ENCODE data around the gene MGAT5.

MGAT5 gene

DNA sequence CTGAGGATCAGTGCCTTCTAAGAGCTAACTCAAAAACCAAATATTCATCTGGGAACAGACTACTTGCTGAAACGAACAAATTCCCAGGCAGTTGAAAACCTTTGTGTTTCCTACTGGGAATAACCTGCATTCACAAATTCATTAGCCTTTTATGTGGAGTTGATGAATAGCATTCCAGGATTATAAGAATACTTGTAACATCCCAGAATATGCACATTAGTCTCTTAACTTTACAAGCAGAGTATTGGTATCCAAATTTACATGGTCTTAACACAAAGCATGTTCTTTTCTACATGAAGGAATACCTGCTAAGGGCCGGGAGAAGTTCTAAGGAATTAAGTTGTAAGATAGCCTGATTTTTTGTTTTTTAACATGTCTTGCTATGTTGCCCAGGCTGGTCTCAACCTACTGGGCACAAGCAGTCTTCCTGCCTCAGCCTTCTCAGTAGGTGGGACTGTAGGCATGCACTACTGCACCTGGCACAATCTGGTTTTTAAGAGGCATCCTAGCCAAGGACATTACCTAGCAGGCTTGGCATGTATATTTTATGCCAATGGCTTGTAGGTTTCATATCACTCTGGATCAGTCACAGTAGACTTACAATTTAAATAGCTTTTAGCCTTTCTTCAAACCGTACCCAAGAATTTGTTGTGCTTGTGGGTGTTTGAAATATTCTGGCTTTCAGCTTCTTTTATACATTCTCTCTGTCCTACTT lies 50.7 kb downstream of the MGAT5 start:
- Histone ChIP-seq H2AFZ (ENCODE audit: low read length) (no peak overlapping the region), H3K27ac (ENCODE audit: low read depth, low read length, poor library complexity, severe bottlenecking) (peak overlapping the region; percentile 20), H3K4me1 (ENCODE audit: insufficient read depth, low read length, severe bottlenecking) (peaks cover 45% of the 10 kb centered on the region), H3K36me3 (ENCODE audit: insufficient read depth, low read length) (peaks cover 51% of the 10 kb centered on the region), H3K79me2 (ENCODE audit: insufficient read depth, low read length) (peaks cover 47% of the 10 kb centered on the region; the same call in 1 of the 2 replicates), H3K9ac (ENCODE audit: low read length) (no peak overlapping the region), H3K4me3 (ENCODE audit: low read depth, low read length, poor library complexity, severe bottlenecking) (no peak overlapping the region), H3K4me2 (ENCODE audit: low read length) (no peak overlapping the region), H3K27me3 (ENCODE audit: insufficient read depth, low read length) (no peaks in the 10 kb centered on the region), H3K9me2 (ENCODE audit: low read depth, low read length) (no peaks in the 10 kb centered on the region), H3K9me3 (ENCODE audit: low read length) (0 out of 2 replicates have a peak, but pooled peaks cover 2% of the 10 kb centered on the region), H3F3A (ENCODE audit: insufficient read depth, low read length) (no peaks in the 10 kb centered on the region), H4K20me1 (ENCODE audit: insufficient read depth, low read length) (no peaks in the 10 kb centered on the region)
- TF ChIP-seq, protein P1, sequence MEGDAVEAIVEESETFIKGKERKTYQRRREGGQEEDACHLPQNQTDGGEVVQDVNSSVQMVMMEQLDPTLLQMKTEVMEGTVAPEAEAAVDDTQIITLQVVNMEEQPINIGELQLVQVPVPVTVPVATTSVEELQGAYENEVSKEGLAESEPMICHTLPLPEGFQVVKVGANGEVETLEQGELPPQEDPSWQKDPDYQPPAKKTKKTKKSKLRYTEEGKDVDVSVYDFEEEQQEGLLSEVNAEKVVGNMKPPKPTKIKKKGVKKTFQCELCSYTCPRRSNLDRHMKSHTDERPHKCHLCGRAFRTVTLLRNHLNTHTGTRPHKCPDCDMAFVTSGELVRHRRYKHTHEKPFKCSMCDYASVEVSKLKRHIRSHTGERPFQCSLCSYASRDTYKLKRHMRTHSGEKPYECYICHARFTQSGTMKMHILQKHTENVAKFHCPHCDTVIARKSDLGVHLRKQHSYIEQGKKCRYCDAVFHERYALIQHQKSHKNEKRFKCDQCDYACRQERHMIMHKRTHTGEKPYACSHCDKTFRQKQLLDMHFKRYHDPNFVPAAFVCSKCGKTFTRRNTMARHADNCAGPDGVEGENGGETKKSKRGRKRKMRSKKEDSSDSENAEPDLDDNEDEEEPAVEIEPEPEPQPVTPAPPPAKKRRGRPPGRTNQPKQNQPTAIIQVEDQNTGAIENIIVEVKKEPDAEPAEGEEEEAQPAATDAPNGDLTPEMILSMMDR (IDR thresholded peaks at IDR 0.05; ENCODE audit: low read length): no peak
- TF ChIP-seq EZH2 (IDR thresholded peaks at IDR 0.05; ENCODE audit: borderline replicate concordance, low read length): no peak

DNA sequence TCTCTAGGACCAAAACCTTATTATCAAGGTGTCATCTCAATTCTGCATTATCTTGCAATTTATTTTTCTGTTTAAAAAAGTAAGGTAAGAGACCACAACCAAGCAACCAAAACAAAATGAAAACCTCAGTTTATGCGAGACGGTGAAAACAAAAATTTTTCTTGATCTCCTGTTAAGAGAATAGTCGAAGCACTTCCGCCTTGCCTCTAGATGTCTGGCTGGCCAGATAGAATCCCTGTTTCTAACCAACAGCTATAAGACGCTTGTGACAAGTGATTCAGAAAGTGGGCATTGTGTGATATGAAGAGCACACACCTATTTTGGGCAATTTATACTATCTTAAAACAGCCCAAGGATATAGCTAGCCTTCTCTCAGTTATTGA lies 51.2 kb downstream of the MGAT5 start:
- peaks cover 49% of the 10 kb centered on the region; the same call in 1 of the 2 replicates for H3K79me2 ChIP-seq (ENCODE audit: insufficient read depth, low read length)
- peaks cover 47% of the 10 kb centered on the region for H3K4me1 ChIP-seq (ENCODE audit: insufficient read depth, low read length, severe bottlenecking)
- TF ChIP-seq, protein P1 (IDR thresholded peaks at IDR 0.05; ENCODE audit: low read length): no peak
- TF ChIP-seq EZH2 (IDR thresholded peaks at IDR 0.05; ENCODE audit: borderline replicate concordance, low read length): no peak
- no peak overlapping the region for H3K4me2 ChIP-seq (ENCODE audit: low read length)
- no peaks in the 10 kb centered on the region for H4K20me1 ChIP-seq (ENCODE audit: insufficient read depth, low read length)
- H3K36me3 ChIP-seq (ENCODE audit: insufficient read depth, low read length): peaks cover 56% of the 10 kb centered on the region
- H2AFZ ChIP-seq (ENCODE audit: low read length): no peak overlapping the region
- no peak overlapping the region for H3K9ac ChIP-seq (ENCODE audit: low read length)
- H3K9me3 ChIP-seq (ENCODE audit: low read length): 0 out of 2 replicates have a peak, but pooled peaks cover 2% of the 10 kb centered on the region
- no peaks in the 10 kb centered on the region for H3K27me3 ChIP-seq (ENCODE audit: insufficient read depth, low read length)
- H3K4me3 ChIP-seq (ENCODE audit: low read depth, low read length, poor library complexity, severe bottlenecking): no peak overlapping the region
- no peaks in the 10 kb centered on the region for H3K9me2 ChIP-seq (ENCODE audit: low read depth, low read length)
- no peaks in the 10 kb centered on the region for H3F3A ChIP-seq (ENCODE audit: insufficient read depth, low read length)
- no peak overlapping the region for H3K27ac ChIP-seq (ENCODE audit: low read depth, low read length, poor library complexity, severe bottlenecking)

DNA sequence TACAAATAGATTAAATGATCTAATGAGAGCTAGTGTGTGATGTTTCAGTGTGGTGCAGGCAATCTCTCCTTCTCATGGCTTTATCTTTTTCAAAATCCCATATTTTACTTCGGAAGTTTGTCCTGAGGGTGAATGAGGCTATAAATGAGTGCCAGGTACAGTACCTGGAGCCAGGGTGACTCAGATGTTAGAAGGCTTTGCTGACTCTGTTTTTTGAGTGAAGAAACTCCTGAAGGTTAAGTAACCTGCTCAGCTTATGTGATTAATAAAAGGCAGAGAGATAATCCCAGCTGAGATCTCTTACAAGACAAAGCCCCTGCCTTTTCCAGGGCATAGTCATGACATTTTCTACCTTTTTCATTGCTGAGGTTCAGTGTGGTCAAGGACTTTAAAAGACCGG lies 52.6 kb downstream of the MGAT5 start:
- Histone ChIP-seq H4K20me1 (ENCODE audit: insufficient read depth, low read length) (no peaks in the 10 kb centered on the region), H3K79me2 (ENCODE audit: insufficient read depth, low read length) (peaks cover 52% of the 10 kb centered on the region), H3K36me3 (ENCODE audit: insufficient read depth, low read length) (peaks cover 59% of the 10 kb centered on the region), H3K4me3 (ENCODE audit: low read depth, low read length, poor library complexity, severe bottlenecking) (no peak overlapping the region), H3K9ac (ENCODE audit: low read length) (no peak overlapping the region), H2AFZ (ENCODE audit: low read length) (no peak overlapping the region), H3K9me2 (ENCODE audit: low read depth, low read length) (no peaks in the 10 kb centered on the region), H3K4me1 (ENCODE audit: insufficient read depth, low read length, severe bottlenecking) (peaks cover 47% of the 10 kb centered on the region), H3K27me3 (ENCODE audit: insufficient read depth, low read length) (no peaks in the 10 kb centered on the region), H3F3A (ENCODE audit: insufficient read depth, low read length) (no peaks in the 10 kb centered on the region), H3K4me2 (ENCODE audit: low read length) (no peak overlapping the region), H3K27ac (ENCODE audit: low read depth, low read length, poor library complexity, severe bottlenecking) (no peak overlapping the region), H3K9me3 (ENCODE audit: low read length) (0 out of 2 replicates have a peak, but pooled peaks cover 2% of the 10 kb centered on the region)
- TF ChIP-seq, protein P1 (IDR thresholded peaks at IDR 0.05; ENCODE audit: low read length): no peak
- no peak for TF ChIP-seq EZH2 (IDR thresholded peaks at IDR 0.05; ENCODE audit: borderline replicate concordance, low read length)
